ENCODE data around the gene CDK14. TPM values are rescaled to one million over a fixed set of nuclear protein-coding genes. Genes with fewer than 3 reads are reported as not detected.
"Not testable (repeated sequence)": the region's sequence is repeated elsewhere in the genome, so short reads cannot be mapped to it uniquely, and the experiment has no call there.

CDK14 gene
- total RNA-seq, 1 donor from 2014 or later: 19.5 TPM

DNA sequence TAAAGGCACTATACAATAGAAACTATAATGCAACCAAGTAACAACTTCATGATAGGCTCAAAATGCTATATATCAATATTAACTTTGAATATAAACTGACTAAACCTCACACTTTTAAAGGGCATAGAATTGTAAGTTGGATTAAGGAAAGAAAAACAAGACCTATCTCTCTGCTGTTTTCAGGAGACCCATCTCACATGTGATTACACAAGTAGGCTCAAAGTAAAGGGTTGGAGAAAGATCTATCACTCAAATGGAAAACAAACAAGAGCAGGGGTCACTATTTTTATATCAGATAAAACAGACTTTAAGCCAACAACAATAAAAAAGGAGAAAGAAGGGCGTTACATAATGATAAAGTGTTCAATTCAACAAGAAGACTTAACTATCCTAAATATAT, 155.5 kb downstream of the CDK14 start:
- DNase-seq (ENCODE audit: low read depth, low spot score): no peak

DNA sequence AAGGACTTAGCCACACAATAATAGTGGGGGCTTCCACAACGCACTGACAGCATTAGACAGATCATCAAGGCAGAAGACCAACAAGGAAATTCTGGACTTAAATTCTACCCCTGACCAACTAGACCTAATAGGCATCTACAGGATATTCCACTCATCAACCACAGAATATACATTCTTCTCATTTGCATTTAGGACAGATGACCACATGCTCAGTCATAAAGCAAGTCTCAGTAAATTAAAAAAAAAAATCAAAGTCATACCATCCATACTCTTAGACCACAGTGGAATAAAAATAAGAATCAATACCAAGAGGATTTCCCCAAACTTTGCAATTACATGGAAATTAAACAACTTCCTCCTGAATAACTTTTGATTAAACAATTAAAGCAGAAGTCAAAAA, 155.9 kb downstream of the CDK14 start:
- no peak for DNase-seq (ENCODE audit: low read depth, low spot score)

DNA sequence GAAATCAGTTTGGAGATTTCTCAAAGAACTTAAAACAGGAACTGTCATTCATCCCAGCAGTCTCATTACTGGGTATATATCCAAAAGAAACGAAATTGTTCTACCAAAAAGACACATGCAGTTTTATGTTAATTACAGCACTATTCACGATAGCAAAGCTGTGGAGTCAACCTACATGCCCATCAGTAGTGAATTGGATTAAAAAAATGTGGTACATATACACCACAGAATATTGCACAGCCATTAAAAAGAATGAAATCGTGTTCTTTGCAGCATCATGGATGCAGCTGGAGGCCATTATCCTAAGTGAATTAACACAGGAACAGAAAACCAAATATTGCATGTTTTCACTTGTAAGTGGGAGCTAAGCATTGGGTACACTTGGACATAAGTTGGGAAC, 158.9 kb downstream of the CDK14 start:
- DNase-seq (ENCODE audit: low read depth, low spot score): no peak

DNA sequence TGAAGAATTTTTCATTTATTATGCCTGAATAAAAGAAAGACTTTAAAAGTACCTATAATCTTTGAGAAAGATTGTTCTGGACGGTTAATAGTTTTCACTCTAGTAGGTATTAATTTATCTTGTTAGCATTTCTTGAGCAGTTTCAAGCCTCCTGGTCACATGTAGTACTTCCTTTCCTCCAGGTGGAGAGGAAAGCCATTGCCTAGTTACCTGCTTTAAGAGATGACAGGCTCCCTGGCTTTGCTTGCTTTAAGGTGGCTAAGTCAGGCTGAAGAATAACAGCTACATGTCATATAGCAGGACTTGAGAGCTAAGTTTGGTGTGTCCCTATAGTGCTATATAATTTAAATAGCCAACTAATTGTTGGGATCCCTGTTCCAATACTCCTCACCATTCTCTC, 160.2 kb downstream of the CDK14 start:
- DNase-seq (ENCODE audit: low read depth, low spot score): no peak

DNA sequence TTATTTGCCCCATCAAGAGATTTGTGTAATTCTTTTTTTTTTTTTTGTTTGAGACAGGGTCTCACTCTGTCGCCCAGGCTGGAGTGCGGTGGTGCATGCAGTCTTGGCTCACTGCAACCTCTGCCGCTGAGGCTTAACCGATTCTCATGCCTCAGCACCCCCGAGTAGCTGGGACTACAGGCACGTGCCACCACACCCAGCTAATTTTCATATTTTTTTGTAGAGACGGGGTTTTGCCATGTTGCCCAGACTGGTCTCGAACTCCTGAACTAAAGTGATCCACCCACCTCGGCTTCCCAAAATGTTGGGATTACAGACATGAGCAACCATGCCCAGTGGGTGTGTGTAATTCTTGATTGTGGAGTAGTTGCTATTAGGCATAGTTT, 161.4 kb downstream of the CDK14 start:
- DNase-seq (ENCODE audit: low read depth, low spot score): not testable (repeated sequence)

DNA sequence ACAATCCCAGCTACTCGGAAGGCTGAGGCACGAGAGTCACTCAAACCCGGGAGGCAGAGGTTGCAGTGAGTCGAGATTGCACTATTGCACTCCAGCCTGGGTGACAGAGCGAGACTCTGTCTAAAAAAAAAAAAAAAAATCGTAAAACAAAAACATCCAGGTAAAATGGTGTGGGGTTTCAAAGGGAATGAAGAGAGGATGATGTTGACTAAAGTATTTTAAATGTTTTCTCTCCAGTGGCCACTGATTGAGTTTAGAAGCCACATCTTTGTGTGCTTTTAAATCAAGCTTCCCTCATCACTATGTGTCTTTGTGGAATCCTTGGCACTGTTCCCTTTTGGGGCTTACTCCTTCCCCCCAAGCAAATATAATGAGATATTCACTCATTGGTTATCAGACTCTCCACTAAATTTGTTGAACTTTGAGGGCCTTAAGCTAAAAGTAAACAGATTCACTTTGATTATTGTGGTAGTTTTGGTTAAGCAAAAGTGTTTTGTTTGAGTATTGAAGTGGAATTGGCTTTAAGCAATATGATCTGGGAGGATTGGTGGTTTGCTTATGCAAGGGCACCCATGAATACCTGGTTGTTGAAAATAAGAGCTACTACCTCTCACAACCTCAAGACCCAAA, 162.9 kb downstream of the CDK14 start:
- no peak for DNase-seq (ENCODE audit: low read depth, low spot score)

DNA sequence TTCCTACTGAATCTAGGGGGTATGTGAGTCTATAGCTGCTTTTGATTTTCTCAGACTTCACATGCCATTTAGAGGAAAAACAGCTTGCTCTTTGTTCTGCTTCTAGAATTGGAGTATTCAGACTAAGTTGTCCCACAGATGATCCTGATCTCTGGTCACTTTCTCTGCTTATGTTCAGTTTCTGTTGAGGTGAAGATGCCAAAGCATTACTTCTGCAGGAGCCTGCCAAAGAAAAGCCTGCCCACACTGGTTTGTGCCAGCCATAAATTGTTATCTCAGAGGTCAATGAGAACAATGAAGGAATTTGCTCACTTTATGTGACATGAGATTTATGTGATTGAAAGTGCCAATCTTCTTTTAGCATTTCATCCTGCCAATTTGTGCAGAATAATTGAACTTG, 163.6 kb downstream of the CDK14 start:
- no peak for DNase-seq (ENCODE audit: low read depth, low spot score)

DNA sequence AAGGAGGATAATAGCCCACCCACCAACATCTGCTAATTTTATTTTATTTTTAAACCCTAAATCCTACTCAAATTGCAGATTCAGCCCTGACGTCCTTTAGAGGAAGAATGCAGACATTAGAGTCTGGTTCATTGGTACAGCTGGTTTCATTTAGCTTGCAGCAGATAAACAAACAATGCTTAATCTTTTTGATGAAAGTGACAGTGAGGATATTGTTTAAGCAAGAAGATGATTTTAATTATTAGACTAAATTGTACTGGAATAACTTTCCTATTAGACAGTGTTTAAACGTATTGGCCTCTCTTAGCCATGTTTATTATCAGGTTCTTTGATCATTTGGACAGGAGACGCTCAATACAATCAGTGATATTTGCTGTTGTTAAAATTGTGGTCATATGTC, 164.8 kb downstream of the CDK14 start:
- DNase-seq (ENCODE audit: low read depth, low spot score): no peak

DNA sequence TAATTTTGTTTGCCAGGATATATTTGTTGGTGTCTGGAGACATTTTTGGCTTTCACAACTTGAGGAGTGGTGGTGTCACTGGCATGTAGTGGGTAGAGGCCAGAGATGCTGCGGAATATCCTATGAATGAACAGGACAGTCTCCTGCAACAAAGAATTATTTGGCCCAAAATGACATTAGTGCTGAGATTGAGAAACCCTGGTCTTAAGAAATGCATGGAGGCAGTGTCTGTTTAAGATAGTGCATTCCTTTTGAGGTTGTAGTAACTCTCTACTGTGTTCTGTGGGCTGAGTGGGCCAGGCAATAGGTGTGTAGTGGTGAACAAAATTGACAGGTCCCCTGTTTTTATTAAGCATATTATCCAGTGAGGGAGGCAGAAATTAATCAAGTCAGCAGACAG, 165.5 kb downstream of the CDK14 start:
- no peak for DNase-seq (ENCODE audit: low read depth, low spot score)

DNA sequence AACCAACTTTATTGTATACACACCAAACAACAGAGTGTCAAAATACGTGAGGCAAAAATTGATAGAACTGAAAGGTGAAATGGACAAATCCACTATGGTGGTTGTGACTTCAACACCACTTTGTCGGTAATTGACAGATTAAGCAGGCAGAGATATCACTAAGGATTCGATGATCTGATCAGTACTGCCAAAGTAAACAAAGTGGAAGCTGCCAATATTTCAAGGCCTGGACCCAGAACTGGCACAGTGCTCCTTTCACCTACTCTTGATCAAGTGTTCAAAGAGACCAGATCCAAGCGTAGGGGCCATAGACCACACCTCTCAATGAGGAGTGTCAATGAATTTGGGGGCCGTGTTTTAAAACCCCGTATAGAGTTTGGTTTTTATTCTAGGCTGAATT, 167.0 kb downstream of the CDK14 start:
- DNase-seq (ENCODE audit: low read depth, low spot score): no peak

DNA sequence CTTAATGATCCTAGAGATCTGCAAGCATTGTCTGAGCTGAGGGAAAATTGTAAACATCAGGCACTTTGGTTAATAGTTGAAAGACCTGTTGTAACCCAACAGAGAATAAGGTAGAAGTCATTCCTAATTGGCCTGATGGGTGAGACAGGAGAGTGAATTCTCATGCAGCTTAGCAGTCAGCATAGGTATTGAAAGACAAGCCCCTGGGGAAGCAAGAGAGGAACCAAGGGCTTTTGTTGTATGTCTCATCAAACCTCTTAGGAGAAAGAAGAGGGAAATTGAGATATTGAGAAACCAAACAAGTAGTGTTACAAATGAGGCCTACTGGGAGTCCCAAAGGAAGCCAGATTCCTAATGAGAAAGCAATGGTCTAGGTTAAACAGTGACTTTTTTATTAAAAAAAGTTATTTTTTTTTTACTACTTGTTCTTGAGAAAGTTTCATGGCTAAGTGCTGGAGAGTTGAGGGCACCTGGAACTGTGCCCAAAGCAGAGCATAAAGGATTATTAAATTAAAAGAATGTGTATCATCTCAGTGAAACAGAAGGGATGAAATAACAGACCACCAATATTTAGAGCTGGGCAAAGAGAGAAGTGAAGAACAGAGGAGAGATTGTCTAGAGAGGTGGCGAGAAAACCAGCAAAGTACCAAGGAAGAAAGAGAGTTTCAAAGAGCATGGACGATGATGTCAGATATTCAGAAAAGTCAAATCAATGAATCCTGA, 168.9 kb downstream of the CDK14 start:
- DNase-seq (ENCODE audit: low read depth, low spot score): no peak

DNA sequence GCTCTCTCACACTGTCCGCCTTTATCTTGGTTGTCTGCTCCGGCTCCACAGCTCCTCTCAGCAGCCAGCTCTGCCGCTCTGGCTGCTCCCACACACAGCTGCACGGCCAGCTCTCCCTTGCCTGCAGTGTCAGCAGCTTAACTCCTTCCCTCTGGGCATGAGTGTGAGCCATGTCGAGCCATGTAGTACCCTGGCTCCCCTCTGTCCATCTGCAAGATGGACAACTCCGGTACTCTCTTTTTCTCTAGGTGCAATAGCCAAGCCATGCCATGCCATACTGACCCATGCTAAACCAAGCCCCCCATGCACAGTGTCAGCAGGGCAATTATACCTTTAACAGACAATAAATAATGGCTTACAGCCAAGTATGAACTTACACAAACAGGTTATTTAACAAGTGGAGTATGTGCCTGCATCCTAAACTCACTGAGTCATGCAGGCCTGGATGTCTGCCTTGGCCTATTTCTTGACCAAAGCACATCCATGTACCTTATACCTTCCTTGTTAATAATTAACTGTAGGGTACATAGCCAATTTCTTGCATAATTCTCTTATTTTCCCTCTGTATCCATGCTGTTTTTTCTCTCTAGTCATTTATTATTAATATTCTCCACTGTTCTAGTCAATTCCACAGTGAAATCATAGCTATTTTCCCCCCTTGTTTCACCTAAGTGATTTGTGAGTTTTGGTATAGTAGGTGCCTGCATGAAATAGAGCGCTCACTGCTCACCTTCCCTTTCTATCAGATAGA, 170.9 kb downstream of the CDK14 start:
- no peak for DNase-seq (ENCODE audit: low read depth, low spot score)

DNA sequence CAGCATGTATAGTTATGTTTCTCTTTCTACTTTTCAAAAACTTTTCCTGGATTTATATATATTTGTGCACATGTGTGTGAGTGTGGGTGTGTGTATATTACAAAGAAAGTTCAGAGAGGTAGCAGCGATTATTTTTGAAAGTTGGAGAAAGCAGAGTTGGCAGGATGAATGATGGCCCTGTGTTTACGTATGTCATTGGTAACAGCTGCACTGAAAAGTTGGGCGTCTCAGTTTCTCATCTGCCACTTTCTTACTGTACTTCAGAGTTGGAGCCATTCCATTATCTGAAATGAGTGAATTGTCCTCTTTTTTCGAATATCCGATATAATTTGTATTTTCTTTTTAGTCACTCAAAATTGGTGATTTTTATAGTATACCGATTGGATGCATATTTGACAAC, 172.2 kb downstream of the CDK14 start:
- DNase-seq (ENCODE audit: low read depth, low spot score): no peak

DNA sequence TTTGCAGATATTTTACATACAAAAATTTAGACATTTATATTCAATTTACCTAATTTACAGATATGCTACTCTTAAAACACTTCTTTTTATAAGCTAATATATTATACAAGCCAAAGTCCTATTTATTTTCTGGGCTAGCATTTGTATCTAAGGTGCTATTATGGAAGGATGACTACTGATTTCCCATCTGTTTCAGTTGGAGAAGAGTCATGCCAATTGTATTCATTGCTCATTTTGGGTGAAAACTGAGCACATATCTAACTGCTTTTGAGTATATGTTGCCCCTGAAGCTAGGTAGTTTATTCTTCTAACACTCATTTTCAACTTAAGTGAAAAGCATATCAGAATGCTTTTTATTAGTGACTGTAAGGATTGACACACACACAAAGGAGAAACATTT, 172.9 kb downstream of the CDK14 start:
- no peak for DNase-seq (ENCODE audit: low read depth, low spot score)

DNA sequence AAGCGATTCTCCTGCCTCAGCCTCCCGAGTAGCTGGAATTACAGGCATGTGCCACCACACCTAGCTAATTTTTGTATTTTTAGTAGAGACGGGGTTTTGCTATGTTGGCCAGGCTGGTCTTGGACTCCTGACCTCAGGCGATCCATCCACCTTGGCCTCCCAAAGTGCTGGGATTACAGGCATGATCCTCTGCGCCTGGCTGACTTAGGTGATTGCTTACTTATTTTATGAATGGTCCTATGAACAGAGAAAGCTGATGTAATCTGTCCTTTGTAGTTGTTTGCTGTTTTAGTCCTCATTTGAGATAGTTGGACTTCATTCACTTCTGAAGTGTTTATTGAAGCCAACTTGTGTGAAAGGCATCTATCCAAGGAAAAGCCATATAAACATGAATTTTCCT, 173.4 kb downstream of the CDK14 start:
- DNase-seq (ENCODE audit: low read depth, low spot score): not testable (repeated sequence)

DNA sequence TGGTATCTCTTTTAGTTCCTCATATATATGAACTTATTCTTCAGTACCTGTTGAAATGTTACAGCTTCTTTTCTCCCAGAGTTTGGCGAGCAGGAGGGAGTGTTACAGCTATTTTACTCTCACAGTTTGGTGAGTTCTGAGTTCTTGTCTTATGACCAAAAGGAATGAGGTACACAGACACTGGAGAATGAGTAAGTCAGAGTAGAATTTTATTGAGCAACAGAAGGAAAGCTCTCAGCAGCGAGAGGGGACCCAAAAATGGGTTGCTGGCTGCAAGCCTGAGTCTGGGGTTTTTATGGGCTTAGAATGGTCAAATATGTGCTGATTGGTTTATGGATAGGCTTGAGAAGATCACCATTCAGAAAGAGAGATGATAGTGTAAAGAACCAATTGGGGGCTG, 175.2 kb downstream of the CDK14 start:
- DNase-seq (ENCODE audit: low read depth, low spot score): no peak

DNA sequence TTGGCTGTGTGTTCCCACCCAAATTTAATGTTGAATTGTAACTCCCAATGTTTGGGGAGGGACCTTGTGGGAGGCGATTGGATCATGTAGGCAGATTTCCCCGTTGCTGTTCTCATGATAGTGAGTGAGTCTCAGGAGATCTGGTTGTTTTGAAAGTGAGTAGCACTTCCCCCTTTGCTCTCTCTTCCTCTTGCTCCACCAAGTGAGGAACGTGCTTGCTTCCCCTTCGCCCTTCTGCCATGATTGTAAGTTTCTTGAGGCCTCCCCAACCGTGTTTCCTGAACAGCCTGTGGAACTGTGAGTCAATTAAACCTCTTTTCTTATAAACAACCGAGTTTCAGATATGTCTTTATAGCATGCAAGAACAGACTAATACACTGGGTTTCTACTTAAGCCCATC, 176.3 kb downstream of the CDK14 start:
- DNase-seq (ENCODE audit: low read depth, low spot score): no peak

DNA sequence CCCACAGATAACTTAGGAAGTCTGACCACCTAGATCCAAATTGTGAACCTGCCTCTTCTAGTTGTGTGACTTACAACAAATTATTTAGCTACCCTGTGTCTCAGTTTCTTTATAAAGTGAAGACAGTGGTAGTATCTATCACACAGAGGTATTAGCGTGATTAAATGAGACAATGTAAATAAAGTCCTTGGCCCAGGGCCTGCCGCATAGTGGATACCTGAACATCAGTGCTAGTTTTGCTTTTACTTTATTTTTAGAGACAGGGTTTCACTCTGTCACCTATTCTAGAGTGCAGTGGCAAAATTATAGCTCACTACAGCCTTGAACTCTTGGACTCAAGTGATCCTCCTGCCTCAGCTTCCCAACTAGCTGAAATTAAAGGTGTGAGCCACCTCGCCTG, 177.1 kb downstream of the CDK14 start:
- DNase-seq (ENCODE audit: low read depth, low spot score): no peak

DNA sequence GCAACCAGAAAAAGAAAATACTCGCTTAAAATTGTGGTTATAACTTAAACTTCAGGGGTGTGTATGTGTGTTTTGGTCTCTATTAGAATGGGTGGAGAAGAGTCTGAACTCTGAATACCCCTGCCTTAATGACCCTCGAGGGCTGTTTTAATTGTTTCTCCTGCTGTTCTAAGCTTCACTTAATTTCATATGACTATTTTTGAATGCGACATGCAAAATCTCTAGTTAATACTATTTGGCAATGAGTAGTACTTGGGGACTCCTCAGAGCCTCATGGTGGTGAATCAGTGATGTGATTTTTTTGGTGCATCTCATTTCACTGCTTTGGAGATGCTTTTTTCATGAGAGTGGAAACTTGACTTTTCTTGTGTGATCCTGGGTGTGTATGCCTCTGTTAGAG, 178.6 kb downstream of the CDK14 start:
- DNase-seq (ENCODE audit: low read depth, low spot score): no peak

DNA sequence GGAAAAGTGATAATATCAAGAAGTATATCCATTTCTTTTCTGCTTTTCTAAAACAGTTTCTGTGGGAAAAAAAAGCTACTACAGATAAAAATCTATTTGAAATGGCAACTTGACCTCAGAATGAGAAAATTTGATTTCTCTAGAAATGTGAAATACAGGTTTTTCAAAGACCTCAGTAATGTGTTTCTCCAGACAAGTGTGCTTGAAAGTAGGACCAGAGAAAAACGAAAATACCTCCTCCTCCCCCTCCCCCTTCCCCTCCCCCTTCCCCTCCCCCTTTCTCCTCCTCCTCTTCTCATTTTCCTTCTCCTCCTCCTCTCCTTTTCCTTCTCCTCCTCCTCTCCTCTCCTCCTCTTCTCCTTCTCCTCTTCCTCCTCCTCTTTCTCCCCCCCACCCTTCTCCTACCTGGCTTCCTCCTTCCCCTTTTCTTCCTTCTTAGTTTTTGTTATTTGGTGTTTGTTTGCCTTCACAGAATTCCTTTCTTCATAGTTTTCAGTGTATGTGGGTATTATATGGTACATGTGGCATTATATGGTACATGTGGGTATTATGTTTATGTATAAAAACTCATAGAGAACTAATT, 179.4 kb downstream of the CDK14 start:
- DNase-seq (ENCODE audit: low read depth, low spot score): no peak

DNA sequence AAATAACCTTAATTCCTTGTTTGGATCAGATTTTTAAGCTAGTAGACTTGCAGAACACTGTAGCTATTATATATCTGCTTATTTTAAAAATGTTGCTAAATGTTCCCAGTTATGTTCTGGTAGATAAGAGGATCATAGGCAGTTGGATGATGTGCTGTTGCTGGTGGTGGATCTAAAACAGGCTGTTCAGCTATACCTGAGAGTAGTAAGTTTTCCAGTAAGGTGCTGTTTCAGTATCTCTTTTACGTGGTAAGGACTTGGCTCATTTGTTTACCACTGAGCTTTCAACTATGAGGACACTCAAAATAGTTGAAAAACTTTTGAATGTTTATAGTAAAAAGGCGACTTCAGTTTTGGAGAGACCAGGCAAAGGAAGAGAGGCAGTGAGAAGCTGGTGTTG, 180.9 kb downstream of the CDK14 start:
- no peak for DNase-seq (ENCODE audit: low read depth, low spot score)

DNA sequence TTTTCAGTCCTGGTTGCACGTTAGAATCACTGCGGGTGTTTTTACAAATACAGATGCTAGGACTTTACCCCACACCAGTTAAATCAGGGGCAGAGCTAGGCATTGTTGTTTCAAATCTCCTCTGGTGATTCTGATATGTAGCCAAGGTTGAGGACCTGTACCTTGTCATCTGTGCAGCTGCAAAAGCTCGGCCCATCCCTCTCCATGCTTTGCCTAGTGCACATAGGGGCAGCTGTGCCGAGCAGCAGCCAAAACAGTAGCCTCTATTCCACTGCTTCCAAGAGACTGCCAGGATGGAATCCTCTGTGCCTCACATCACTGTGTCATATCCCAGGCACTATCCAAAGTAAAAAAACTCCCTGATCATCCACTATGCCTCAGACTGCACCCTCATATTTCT, 181.3 kb downstream of the CDK14 start:
- DNase-seq (ENCODE audit: low read depth, low spot score): no peak
